Neural progenitor cell (in vitro differentiated cells): Measurements from ENCODE around the gene TPGS2. TPM values are rescaled to one million over a fixed set of nuclear protein-coding genes. Genes with fewer than 3 reads are reported as not detected.

Experiments used
- DNase-seq: peaks from one replicate; pipeline ENCODE4 v3.0.0-alpha.2; 2016; ENCODE audit warnings: low spot score
- H2AFZ ChIP-seq: fragments of 200-600 bp; sonication (generic); replicated peaks from 2 replicates; pipeline ENCODE4 v1.6.1; 2016; ENCODE audit warnings: antibody characterized with exemption
- H3F3A ChIP-seq: fragments of 200-600 bp; sonication (generic); 2 replicates; pipeline ENCODE4 v1.6.1; 2016; ENCODE audit warnings: antibody characterized with exemption, low read depth
- H3K27ac ChIP-seq: fragments of 200-600 bp; sonication (generic); 2 replicates; pipeline ENCODE4 v1.5.1; 2016; ENCODE audit warnings: mild to moderate bottlenecking
- H3K27me3 ChIP-seq: fragments of 200-600 bp; sonication (generic); 2 replicates; pipeline ENCODE4 v1.6.1; 2016; ENCODE audit warnings: mild to moderate bottlenecking, moderate library complexity
- H3K36me3 ChIP-seq: fragments of 200-600 bp; sonication (generic); 2 replicates; pipeline ENCODE4 v1.5.1; 2016
- H3K4me1 ChIP-seq: fragments of 200-600 bp; sonication (generic); 2 replicates; pipeline ENCODE4 v1.6.1; 2016; ENCODE audit warnings: mixed run types
- H3K4me2 ChIP-seq: fragments of 200-600 bp; sonication (generic); 2 replicates; pipeline ENCODE4 v1.6.1; 2016
- H3K4me3 ChIP-seq: fragments of 200-600 bp; sonication (generic); 2 replicates; pipeline ENCODE4 v1.5.1; 2016
- H3K79me2 ChIP-seq: fragments of 200-600 bp; sonication (generic); 2 replicates; pipeline ENCODE4 v1.6.1; 2016; ENCODE audit warnings: low read depth
- H3K9ac ChIP-seq: fragments of 200-600 bp; sonication (generic); 2 replicates; pipeline ENCODE4 v1.6.1; 2016
- H3K9me3 ChIP-seq: fragments of 200-600 bp; sonication (generic); 2 replicates; pipeline ENCODE4 v1.5.1; 2016; ENCODE audit warnings: low read depth
- H4K20me1 ChIP-seq: fragments of 200-600 bp; sonication (generic); 2 replicates; pipeline ENCODE4 v1.6.1; 2016; ENCODE audit warnings: low read depth
- H3K27ac Mint-ChIP-seq: 3 replicates; pipeline ENCODE4 v1.8.0; 2021; ENCODE audit warnings: mixed read lengths
- H3K27me3 Mint-ChIP-seq: 2 replicates; pipeline ENCODE4 v1.8.0; 2022; ENCODE audit warnings: low read depth, mild to moderate bottlenecking, inconsistent platforms, moderate library complexity, mixed read lengths; ENCODE audit not compliant: insufficient read depth
- H3K36me3 Mint-ChIP-seq: 3 replicates; pipeline ENCODE4 v1.8.0; 2021; ENCODE audit warnings: mixed read lengths
- H3K4me1 Mint-ChIP-seq: 3 replicates; pipeline ENCODE4 v1.8.0; 2021; ENCODE audit warnings: mixed read lengths
- H3K4me3 Mint-ChIP-seq: 3 replicates; pipeline ENCODE4 v1.8.0; 2021; ENCODE audit warnings: mild to moderate bottlenecking, moderate library complexity, mixed read lengths
- H3K9me3 Mint-ChIP-seq: 3 replicates; pipeline ENCODE4 v1.8.0; 2020; ENCODE audit warnings: mixed read lengths
- CTCF ChIP-seq: fragments of 200-600 bp; sonication (generic); IDR thresholded peaks from 2 replicates; pipeline ENCODE4 v1.5.1; 2017; ENCODE audit warnings: antibody characterized with exemption, mild to moderate bottlenecking
- EZH2 ChIP-seq: fragments of 200-600 bp; sonication (generic); IDR thresholded peaks from 2 replicates; pipeline ENCODE4 v1.6.1; 2017; ENCODE audit warnings: antibody characterized with exemption, mild to moderate bottlenecking, moderate library complexity
- EZH2phosphoT487 ChIP-seq: fragments of 200-600 bp; sonication (generic); IDR thresholded peaks from 2 replicates; pipeline ENCODE4 v1.6.1; 2017; ENCODE audit warnings: antibody characterized with exemption
- total RNA-seq: library from RNA; depleted of rRNA; stranded (reverse); fragments of >200 nt; gene quantifications from 2 replicates; pipeline ENCODE4 v1.2.3, GENCODE V29; 2015; ENCODE audit warnings: low replicate concordance

TPGS2 gene
- total RNA-seq, 1 donor from 2014 or later = 301 TPM

- Histone ChIP-seq H3K27ac (no peak overlapping the region), H3K9ac (no peak overlapping the region), H3K4me1 (peaks cover 15% of the 10 kb centered on the region), H3K9me3 (no peaks in the 10 kb centered on the region), H2AFZ (no peak overlapping the region), H3F3A (peaks cover 11% of the 10 kb centered on the region), H3K27me3 (no peaks in the 10 kb centered on the region), H4K20me1 (no peaks in the 10 kb centered on the region), H3K36me3 (no peaks in the 10 kb centered on the region), H3K4me2 (no peak overlapping the region), H3K79me2 (no peaks in the 10 kb centered on the region), H3K4me3 (no peak overlapping the region)
- Mint-ChIP-seq H3K9me3 (no peaks in the 10 kb centered on the region), H3K27me3 (peaks cover 4% of the 10 kb centered on the region), H3K27ac (no peak overlapping the region), H3K36me3 (peaks cover 32% of the 10 kb centered on the region), H3K4me1 (peaks cover 10% of the 10 kb centered on the region), H3K4me3 (no peak overlapping the region)
- TF ChIP-seq EZH2phosphoT487 = no peak
- TF ChIP-seq EZH2 = no peak
- no peak for TF ChIP-seq CTCF
- no peak for DNase-seq
Measured at GRCh38 chr18:36782710-36783109, 46.1 kb downstream of the TPGS2 start.

- Mint-ChIP-seq H3K4me3 (no peak overlapping the region), H3K27ac (no peak overlapping the region), H3K4me1 (no peaks in the 10 kb centered on the region), H3K9me3 (no peaks in the 10 kb centered on the region), H3K27me3 (peaks cover 6% of the 10 kb centered on the region), H3K36me3 (peaks cover 36% of the 10 kb centered on the region)
- H3K4me1 ChIP-seq = no peaks in the 10 kb centered on the region
- no peaks in the 10 kb centered on the region for H3K79me2 ChIP-seq
- H3K27me3 ChIP-seq = no peaks in the 10 kb centered on the region
- H4K20me1 ChIP-seq = no peaks in the 10 kb centered on the region
- H3K4me3 ChIP-seq = no peak overlapping the region
- no peak for DNase-seq
- H3K9me3 ChIP-seq = no peaks in the 10 kb centered on the region
- no peaks in the 10 kb centered on the region for H3K36me3 ChIP-seq
- H2AFZ ChIP-seq = no peak overlapping the region
- no peak overlapping the region for H3K27ac ChIP-seq
- no peak overlapping the region for H3K4me2 ChIP-seq
- H3K9ac ChIP-seq = no peak overlapping the region
- H3F3A ChIP-seq = no peaks in the 10 kb centered on the region
- TF ChIP-seq EZH2phosphoT487 = no peak
- no peak for TF ChIP-seq EZH2
- no peak for TF ChIP-seq CTCF
Measured at GRCh38 chr18:36780748-36781147, 48.1 kb downstream of the TPGS2 start.

GRCh38 chr18:36777566-36777965, 51.2 kb downstream of the TPGS2 start:
- H3K9me3 ChIP-seq = no peaks in the 10 kb centered on the region
- DNase-seq = no peak
- TF ChIP-seq CTCF (no peak), EZH2 (no peak), EZH2phosphoT487 (no peak)
- H3K9me3 Mint-ChIP-seq = no peaks in the 10 kb centered on the region
- no peak overlapping the region for H2AFZ ChIP-seq
- no peaks in the 10 kb centered on the region for H3F3A ChIP-seq
- H3K27ac ChIP-seq = no peak overlapping the region
- H3K4me3 Mint-ChIP-seq = no peak overlapping the region
- peaks cover 6% of the 10 kb centered on the region for H3K27me3 Mint-ChIP-seq
- no peaks in the 10 kb centered on the region for H3K4me1 ChIP-seq
- no peak overlapping the region for H3K4me2 ChIP-seq
- H3K4me3 ChIP-seq = no peak overlapping the region
- H3K36me3 Mint-ChIP-seq = peaks cover 44% of the 10 kb centered on the region
- H3K79me2 ChIP-seq = no peaks in the 10 kb centered on the region
- no peaks in the 10 kb centered on the region for H3K36me3 ChIP-seq
- no peaks in the 10 kb centered on the region for H4K20me1 ChIP-seq
- no peaks in the 10 kb centered on the region for H3K27me3 ChIP-seq
- H3K27ac Mint-ChIP-seq = no peak overlapping the region
- no peaks in the 10 kb centered on the region for H3K4me1 Mint-ChIP-seq
- no peak overlapping the region for H3K9ac ChIP-seq
